IPS-11a (cell line): Measurements from ENCODE around the gene KCNIP4.
A peak's percentile ranks its signal among the peaks of the same experiment; 100 is the strongest.
"Not testable (repeated sequence)": the region's sequence is repeated elsewhere in the genome, so short reads cannot be mapped to it uniquely, and the experiment has no call there.

ENCODE experiments used
- H3K4me3 ChIP-seq: one replicate; pipeline ENCODE4 v1.5.1; 2013; ENCODE audit warnings: low read depth, low read length, control low read depth

KCNIP4 gene

DNA sequence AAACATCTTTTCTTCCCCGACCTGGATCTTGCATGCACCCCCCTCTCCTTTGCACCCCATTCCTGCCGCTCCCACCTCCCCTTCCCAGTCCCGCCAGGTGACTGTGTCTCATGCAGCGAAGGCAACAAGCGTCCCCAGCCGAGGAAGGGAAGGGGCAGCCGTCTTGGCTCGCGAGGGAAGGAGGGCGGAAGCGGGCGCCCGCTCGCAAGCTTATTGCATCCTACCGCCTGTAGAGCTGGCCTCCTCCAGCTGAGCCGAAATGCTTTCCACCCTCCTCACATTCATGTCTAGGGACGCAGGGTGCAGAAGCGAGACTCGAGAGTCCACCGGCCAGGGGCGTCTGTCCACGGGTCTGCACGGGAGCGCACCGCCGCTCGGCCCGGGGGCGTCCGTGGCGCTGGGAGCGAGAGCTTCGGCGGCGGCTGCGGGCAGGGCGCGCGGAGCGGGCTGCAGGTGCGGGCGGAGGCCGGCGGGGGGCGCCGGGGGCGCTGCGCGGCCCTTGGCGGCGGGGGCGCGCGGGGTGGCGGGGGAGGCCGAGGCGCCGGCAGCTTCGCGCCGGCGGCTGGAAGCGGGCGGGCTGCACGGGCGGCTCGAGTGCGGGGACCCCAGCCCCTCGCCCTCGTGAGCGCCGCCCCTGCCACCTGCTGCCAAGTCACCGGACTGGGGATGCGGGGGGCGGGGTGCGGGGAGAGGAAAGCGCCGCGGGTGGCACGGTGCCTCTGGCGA is at the start of gene KCNIP4:
TSS of gene KCNIP4 (minus strand) at position 426 of the 726 bp plus-strand sequence.
- peak within 1 kb of the TSS; percentile 70 for H3K4me3 ChIP-seq

DNA sequence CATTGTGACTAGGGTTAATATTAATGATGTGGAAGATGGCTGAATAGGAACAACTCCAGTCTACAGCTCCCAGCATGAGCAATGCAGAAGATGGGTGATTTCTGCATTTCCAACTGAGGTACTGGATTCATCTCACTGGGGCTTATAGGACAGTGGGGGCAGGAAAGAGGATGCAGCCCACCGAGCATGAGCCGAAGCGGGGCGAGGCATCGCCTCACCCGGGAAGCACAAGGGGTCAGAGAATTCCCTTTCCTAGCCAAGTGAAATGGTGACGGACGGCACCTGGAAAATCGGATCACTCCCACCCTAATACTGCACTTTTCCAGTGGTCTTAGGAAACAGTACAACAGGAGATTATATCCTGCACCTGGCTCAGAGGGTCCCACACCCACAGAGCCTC is 48.0 kb upstream of the KCNIP4 start:
- not testable (repeated sequence) for H3K4me3 ChIP-seq

DNA sequence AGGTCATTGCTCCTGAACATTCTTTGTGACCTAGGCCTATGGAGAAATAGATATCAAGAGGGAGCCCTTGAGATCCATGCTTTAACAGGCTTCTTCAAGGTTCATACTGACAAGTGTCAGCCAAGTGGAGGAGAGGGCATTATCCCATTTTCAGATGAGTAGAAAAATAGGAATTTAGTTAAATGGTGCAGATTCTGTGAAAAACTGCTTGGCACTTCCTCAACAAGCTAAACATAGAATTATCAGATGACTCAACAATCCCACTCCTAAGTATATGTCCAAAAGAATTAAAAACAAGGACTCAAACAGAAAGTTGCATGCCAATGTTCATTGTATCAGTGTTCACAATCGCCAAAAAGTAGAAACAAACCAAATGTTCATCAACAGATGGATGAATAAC is 43.8 kb upstream of the KCNIP4 start:
- H3K4me3 ChIP-seq, result no peak overlapping the region

DNA sequence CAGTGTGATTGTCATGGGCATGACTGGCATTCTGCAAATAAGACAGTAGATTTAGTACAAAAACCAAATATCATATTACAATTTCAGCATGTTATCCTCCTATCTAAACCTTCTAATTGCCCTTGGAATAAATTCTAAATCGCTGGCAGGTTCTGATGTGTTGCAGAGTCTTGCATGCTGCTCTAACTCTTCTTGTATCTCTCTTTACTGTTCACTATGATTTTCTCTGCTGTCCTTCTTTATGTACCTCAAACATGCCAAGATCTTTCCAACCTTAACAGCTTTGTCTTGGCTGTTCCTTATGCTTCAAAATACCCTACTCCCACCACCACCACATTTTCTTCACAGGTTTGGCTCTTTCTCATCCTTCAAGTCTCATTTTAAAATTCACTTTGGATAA is 43.0 kb upstream of the KCNIP4 start:
- H3K4me3 ChIP-seq, result no peak overlapping the region

DNA sequence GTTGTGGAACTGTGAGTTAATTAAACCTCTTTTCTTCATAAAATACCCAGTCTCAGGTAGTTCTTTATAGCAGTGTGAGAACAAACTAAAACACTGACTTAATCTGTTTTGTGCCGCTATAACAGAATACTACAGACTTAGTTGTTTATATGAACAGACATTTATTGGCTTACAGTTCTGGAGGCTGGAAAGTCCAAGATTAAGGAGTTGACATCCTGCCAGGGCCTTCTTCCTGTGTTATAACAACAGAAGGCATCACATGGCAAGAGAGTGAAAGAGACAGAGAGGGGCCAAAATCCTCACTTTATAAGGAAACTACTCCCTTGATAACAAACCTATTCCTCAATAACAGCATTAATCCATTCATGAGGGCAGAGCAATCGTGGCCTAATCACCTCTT is 42.5 kb upstream of the KCNIP4 start:
- H3K4me3 ChIP-seq, result no peak overlapping the region

DNA sequence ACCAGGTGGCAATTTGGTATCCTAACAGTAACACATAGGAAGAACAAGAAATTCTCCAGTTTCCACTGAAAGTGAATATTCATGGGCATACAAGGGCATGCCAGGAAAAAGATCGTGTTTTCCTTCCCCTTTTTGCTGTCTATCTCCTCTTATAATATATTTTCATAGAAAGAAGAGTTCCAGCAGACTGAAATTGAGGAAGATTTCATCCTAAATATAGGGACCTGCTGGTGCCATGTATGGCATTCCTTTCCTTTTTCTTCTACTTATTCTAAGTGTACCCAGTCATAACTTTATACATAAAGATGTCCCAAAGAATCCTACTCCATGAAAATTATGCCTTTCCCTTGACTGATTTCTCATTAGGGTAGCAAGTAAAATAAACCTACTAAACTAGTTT is 40.8 kb upstream of the KCNIP4 start:
- H3K4me3 ChIP-seq, result no peak overlapping the region

DNA sequence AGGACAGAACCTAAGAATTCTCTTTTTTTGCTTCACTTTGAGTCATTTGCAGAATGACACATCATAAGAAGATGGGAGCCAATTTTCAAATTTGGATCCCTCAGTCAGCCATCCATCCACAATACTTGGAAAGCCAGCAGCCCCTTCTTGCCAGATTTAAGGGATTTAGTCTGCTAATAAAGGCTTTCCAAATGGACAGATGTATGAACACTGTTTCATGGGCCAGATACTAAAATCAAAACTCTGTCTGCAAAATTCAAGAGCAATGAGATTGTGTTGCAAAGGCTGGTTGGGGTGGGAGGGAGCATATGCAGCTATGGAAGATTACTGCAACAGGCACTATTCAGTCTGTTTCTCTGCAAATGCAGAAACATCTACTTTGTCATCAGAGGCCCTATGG is 37.7 kb upstream of the KCNIP4 start:
- no peak overlapping the region for H3K4me3 ChIP-seq

DNA sequence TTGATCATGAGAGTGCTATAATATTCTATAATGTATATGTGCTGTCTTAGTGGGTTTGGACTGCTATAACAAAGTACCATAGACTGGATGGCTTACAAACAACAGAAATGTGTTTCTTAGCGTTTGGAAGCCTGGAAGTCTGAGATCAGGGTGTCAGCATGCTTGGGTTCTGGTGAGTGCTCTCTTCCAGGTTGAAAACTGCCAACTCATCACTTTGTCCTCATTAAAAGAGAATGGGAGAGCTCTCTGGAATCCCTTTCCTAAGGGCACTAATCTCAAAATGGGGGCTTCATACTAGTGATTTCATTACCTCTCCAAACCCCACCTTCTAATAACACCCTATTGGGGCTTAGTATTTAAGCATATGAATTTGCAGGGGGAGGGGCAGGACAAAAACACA is 33.5 kb upstream of the KCNIP4 start:
- no peak overlapping the region for H3K4me3 ChIP-seq

DNA sequence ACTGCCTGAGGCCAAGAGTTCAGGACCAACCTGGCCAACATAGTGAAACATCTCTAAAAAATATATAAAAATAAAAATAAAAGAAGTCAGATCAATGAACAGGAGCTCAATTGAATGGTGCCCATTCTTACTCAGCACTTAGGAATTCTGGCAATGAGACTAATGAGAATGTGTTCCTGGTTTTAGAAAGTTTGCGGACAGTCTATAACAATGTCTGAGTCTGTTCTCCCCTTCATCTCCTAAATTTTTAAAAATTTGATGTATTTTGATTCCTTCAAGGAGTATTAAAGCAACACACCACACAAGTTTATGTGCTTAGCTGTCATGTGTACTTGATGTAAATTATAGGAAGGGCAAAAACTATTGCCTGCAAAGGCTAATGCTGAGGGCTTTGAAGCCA is 30.6 kb upstream of the KCNIP4 start:
- H3K4me3 ChIP-seq, result no peak overlapping the region

DNA sequence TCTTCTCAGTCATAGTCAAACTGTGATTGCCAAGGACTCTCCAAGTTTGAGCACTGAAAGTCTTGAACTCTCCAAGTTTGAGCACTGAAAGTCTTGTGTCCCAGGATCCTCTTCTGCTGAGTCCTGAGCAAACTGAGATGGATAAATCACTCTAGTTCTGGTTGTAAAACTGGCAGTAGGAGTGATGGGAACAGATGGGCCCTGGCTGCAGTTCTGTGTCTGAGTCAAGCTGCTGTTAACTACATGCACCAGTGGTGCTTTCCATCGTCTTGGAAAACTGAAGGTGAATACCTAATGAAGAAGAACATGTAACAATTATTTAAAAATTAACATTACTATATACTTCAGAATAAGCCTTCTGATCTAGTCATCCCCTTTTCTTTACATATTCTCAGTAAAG is 27.6 kb upstream of the KCNIP4 start:
- no peak overlapping the region for H3K4me3 ChIP-seq

DNA sequence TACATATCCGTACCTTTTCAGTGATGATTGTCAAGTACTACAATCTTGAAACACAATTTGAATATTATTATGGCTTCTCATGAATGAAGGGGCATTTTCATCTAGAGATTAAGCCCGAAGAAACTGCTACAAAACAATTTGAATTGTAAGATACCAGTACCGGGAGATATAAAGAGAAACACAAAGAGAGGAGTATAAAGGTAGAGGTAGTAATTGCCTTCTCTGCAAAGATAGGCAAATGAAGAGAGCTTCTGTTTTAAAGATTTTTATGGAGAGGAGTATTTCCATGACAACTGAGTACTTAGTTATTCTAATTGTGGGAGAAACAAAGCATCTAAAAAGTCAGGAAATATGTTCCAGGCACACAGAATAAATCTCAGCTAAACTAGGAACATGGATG is 25.3 kb upstream of the KCNIP4 start:
- no peak overlapping the region for H3K4me3 ChIP-seq

DNA sequence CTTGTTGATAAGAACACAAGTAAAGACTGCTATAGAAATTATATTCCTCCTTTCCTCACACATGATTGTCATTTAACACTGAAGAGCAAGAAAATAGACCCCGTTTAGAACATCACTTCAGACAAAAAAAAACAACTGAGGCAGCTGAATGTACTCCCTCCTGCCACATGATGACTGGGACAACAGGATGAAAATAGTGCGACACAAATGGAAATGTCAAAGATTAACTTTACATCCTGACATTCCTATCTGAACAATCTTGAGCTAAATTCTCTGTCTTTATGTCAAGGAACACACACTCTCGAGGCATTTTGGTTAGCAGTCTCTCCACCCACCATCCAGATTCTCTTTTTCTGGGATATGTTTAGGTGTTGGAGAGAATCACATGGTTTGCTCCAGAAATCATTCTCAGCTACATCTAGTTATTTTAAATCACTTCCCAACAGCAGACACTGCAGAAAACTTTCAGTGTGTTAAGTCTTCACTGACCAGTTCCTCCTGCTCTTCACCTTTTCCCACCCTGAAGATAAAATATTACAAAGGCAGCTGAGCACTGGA is 16.3 kb upstream of the KCNIP4 start:
- H3K4me3 ChIP-seq, result no peak overlapping the region

DNA sequence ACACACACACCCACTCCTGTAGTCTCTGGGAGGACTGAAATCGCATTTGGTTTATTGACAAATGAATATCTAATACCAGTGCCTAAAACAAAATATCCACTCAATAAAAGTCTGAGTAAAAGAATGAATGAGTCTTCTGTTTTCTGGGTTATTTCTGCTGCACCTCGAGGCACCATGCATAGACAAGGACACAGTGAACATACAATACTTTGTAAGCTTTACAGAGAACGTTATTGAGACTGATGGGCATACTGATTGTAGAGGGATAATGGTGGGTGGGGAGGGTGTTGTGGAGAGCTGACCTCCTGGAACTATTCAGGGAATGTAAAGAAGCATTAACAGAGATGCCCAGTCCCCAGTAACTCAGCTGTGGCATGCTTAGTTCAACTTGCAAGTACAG is 14.1 kb upstream of the KCNIP4 start:
- H3K4me3 ChIP-seq, result no peak overlapping the region

DNA sequence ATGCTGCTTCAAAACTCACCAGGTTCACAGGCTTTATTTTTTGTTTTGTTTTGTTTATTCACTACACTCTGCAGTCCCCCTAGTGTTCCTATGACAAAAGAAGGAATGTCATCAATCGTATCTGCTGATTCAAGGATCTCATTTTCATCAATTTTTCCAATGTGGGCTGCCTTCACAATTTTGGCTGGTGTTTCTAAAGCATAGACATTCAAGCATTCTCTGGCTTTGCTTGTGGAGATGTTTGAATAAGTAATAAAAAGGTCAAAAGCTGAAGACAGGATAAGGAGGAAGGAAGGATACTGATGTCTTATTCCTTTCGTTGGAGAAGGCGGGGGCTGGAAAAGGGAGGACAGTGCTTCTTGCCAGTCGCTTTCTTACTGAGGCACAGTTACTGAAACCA is 12.2 kb upstream of the KCNIP4 start:
- H3K4me3 ChIP-seq, result no peak overlapping the region

DNA sequence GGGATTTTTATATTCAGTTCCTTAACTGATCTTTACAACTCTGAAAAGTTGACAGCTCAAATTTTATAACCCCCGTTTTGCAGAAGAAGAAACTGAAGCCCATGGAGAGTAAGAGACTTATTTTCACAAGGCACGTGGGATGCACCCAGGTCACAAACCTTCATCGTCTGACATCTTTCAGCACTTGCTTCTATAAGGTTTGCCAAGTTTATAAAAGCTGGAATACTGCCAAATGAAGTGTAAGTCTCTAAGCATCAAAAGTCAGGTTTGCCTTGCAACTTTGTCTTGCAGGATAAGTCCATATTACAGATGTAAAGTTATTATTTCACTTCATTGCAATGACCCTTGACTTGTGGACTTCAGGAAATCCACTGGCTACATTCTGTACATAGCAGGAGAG is 6.3 kb upstream of the KCNIP4 start:
- no peak overlapping the region for H3K4me3 ChIP-seq

DNA sequence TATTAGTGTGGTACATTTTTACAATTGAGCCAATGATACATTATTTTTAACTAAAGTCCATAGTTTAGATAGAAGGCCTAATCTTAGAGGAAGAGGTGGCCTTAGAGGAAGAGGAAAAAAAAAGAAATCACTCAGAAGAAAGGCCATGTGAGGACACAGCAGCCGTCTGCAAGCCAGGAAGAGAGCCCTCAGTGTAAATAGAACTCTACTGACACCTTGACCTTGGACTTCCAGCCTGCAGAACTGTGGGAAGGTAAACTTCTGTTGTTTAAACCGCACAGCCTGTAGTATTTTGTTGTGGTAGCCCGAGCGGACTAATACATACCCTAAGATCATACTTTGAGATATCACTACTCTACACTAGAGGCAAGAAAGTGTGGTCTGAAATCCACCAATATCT is 5.1 kb upstream of the KCNIP4 start:
- H3K4me3 ChIP-seq, result no peak overlapping the region

DNA sequence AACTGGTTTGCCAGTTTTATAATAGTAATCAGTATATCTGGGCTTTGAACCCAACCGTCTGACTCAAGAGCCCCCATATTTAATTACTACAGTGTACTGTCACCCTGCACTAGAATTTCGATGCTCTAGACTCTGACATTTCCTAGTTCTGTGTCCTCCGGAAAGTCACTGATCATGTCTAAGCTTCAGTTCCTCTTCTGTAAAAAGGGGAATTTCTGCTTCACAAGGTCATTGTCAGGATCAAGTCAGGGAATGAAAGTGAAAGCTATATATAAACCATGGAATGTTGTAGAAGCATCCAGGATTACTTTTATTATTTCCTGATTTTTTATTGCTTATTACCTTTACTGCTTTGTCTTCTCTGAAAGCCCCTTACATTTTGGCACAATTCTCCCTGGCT is 4.0 kb upstream of the KCNIP4 start:
- no peak overlapping the region for H3K4me3 ChIP-seq

DNA sequence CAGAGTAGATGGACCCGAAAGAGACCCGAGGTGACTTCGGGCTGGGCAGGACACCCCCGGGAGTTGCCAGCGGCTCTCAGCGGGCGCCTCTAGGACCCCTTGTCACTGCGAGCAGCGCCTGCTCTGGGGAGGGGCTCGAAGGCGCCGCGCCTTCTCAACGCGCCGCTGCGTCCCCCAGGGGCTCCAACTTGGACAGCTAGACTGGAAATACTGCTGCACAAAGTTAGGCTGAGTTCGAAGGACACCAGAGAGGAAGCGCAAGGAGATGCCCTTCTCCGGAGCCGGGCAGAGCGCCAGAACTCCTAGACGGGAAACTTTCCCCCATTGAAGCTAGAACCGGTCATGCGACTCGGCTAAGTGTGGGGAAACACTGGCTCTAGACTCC is 493 bp upstream of the KCNIP4 start:
- peak overlapping the region; percentile 0 for H3K4me3 ChIP-seq

DNA sequence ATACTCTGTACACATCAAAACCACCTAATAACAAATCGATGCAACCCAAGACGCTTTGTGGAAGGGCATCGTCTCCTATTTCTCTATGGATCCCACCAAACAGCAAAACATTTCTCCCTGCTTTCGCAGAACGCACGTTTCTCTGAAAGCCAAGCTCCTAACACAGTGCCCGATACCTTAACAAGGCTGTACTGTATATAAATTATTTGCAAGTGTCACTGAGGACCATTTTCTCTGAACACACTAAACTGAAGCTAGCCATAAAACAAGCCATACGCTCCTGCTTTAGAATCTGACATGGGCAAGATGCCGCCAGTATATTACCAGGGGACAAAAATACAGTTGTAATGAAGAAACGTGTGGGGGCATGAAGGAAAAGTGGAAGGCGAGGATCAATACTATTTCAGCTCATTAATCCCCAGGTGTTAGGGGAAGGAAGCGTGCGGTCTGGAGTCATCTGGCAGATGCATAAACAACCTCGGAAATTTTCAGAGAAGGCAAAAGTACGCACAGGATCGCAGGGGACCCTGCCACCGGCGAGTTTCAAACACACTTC is 703 bp downstream of the KCNIP4 start:
- peak overlapping the region; percentile 70 for H3K4me3 ChIP-seq

DNA sequence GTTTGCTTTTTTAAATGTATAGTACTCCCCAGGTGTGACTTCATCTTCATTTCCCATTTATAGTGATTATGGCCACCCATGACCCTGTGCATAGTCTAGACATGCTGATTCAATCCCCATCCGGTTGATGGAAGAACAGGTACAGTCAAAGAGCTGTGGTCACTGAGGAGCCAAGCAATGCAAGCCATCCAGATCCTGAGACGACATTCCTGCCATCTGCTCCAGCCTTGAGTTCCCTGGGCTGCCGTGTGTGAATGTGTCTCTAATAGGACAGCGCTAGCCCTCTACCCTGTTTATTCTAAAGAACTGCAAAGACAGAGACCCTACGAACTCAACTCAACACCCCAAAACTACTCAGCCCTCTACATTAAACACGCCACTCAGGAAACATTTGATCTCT is 1.7 kb downstream of the KCNIP4 start:
- H3K4me3 ChIP-seq, result no peak overlapping the region

DNA sequence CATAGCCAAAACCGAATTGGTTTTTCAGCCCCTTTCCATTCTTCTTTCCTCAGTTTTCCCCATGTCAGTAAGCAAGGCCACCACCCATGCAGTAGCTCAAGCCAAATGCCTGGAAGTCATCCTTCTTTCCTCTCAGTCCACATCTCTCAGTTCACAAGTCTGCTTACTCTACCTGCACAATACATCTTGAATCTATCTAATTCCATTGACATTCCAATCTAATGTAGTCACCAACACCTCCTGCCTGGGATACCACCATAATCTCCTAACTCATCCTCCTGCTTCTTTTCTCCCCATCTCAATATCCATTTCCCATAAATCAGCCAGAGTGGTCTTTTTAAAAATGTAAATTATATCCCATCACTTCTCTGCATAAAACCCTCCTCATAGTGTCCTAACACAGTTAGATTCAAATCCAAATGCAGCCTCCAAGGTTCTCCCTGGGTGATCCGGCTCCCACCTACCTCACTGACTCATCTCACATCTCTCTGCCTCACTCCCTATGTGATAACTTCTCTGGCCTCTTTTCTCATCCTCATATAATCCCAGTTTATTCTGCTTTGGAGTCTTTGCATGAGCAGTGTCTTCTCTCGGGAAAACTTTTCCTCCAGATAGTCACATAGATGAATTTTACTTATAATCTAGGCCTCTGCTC is 26.9 kb downstream of the KCNIP4 start:
- no peak overlapping the region for H3K4me3 ChIP-seq

DNA sequence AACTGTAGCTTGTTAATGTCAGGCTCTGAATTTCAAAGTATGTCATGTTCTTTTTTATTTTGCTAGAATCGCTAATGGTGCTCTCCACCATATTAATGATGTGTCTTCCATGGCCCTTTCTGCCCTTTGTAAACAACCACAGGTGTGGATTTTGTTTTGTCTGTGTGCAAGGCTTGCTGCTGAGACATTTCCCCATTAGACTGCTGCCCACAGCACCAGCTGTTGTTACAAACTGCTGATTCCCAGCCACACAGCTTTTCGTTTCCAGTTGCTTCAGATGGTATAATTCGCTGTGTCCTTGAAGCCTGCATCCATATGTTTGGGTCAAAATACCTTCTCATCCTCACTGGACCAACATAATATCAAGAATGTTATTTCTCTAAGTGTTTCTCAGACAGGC is 32.8 kb downstream of the KCNIP4 start:
- H3K4me3 ChIP-seq, result no peak overlapping the region
